HepG2 (cell line): ENCODE results near the gene YLPM1. TPM values are rescaled to one million over a fixed set of nuclear protein-coding genes. Genes with fewer than 3 reads are reported as not detected.

Source experiments
- ATAC-seq: fragments of 200-7000 bp; cut with Tn5 transposase; 3 replicates; pipeline ENCODE4 v1.9.1; 2020; ENCODE audit warnings: mild to moderate bottlenecking, moderate library complexity
- BruUV-seq: library from RNA; stranded (reverse); fragments of 400-500 nt; replicated peaks from 2 replicates; lab custom pipeline; 2021; lab: Mats Ljungman, UMichigan
- CTCF ChIA-PET: fragments of 300-600 bp; formaldehyde crosslinking; extraction: SDS; loops from one replicate; lab custom pipeline; 2021; ENCODE audit warnings: low total read pairs, inconsistent platforms, low intra/inter-chr PET ratio; lab: Yijun Ruan, JAX
- POLR2A ChIA-PET: fragments of 350-600 bp; sonication (Branson Sonifier 250); formaldehyde crosslinking; loops from one replicate; lab custom pipeline; 2020; ENCODE audit warnings: antibody characterized with exemption, inconsistent platforms; lab: Yijun Ruan, JAX
- DNase-seq: peaks from one replicate; pipeline ENCODE4 v3.0.0-alpha.2; 2015; ENCODE audit warnings: low spot score
- FAIRE-seq: peaks from 3 replicates; lab custom pipeline; 2011; peaks lifted over from hg19 to GRCh38; lab: Jason Lieb, UNC
- H2AFZ ChIP-seq: one replicate; pipeline ENCODE4 v1.6.1; 2011; ENCODE audit warnings: low read length, inconsistent platforms
- H3K27ac ChIP-seq: fragments of 300-600 bp; 3 replicates; pipeline ENCODE4 v1.8.0; 2011; ENCODE audit warnings: mixed run types, mild to moderate bottlenecking, mixed read lengths, low read length, inconsistent platforms; ENCODE audit not compliant: insufficient read depth; ENCODE audit errors: extremely low read length
- H3K27me3 ChIP-seq, 2 experiments: fragments of 200-600 bp in 1 of 2; 2 replicates in 1 of 2; 3 replicates in 1 of 2; pipeline versions ENCODE4 v1.6.0 to v1.8.0; 2011; ENCODE audit warnings: low read length in 2 of 2, mild to moderate bottlenecking in 2 of 2, moderate library complexity in 2 of 2, inconsistent platforms in 1 of 2; ENCODE audit not compliant: insufficient read depth in 2 of 2, control insufficient read depth in 1 of 2
- H3K36me3 ChIP-seq, 2 experiments: fragments of 200-600 bp in 1 of 2; replicated peaks in 1 of 2; 2 replicates in 1 of 2; 3 replicates in 1 of 2; pipeline versions ENCODE4 v1.5.1 to v1.8.0; 2011; ENCODE audit warnings: low read length in 2 of 2, inconsistent platforms in 1 of 2; ENCODE audit not compliant: insufficient read depth in 2 of 2, control insufficient read depth in 1 of 2
- H3K4me1 ChIP-seq: 2 replicates; pipeline ENCODE4 v1.5.1; 2012; ENCODE audit warnings: low read length, inconsistent platforms; ENCODE audit not compliant: insufficient read depth
- H3K4me2 ChIP-seq: 2 replicates; pipeline ENCODE4 v1.6.0; 2011; ENCODE audit warnings: low read depth, low read length, inconsistent platforms
- H3K4me3 ChIP-seq, 3 experiments: fragments of 200-600 bp in 1 of 3; sonication (generic), shearing (Covaris generic) in 1 of 3; replicated peaks in 1 of 3; 2 replicates each; pipeline ENCODE4 v1.5.1; 2011 to 2016; ENCODE audit warnings: low read length in 3 of 3, inconsistent platforms in 2 of 3, low read depth in 2 of 3, mild to moderate bottlenecking in 2 of 3, control low read depth in 1 of 3, mixed read lengths in 1 of 3; ENCODE audit not compliant: insufficient read depth in 1 of 3
- H3K79me2 ChIP-seq: one replicate; pipeline ENCODE4 v1.6.1; 2011; ENCODE audit warnings: low read length, inconsistent platforms; ENCODE audit not compliant: insufficient read depth
- H3K9ac ChIP-seq: 2 replicates; pipeline ENCODE4 v1.6.0; 2011; ENCODE audit warnings: mild to moderate bottlenecking, low read depth, low read length, inconsistent platforms; ENCODE audit not compliant: insufficient read depth
- H3K9me3 ChIP-seq: 2 replicates; pipeline ENCODE4 v1.5.1; 2012; ENCODE audit warnings: mild to moderate bottlenecking, low read length
- H4K20me1 ChIP-seq: 2 replicates; pipeline ENCODE4 v1.6.0; 2011; ENCODE audit warnings: inconsistent platforms, mild to moderate bottlenecking, low read length, moderate library complexity; ENCODE audit not compliant: insufficient read depth
- CHD4 ChIP-seq: fragments of 200-600 bp; sonication (generic); IDR thresholded peaks from 2 replicates; pipeline ENCODE4 v1.7.0; 2017; ENCODE audit warnings: mild to moderate bottlenecking, low read length, borderline replicate concordance
- HCFC1 ChIP-seq: fragments of 150-350 bp; IDR thresholded peaks from 2 replicates; pipeline ENCODE4 v1.6.1; 2014; ENCODE audit warnings: low read depth, low read length
- HNRNPK ChIP-seq: fragments of 200-400 bp; formaldehyde crosslinking; IDR thresholded peaks from 2 replicates; pipeline ENCODE4 v1.6.1; 2018; ENCODE audit warnings: low read length, low read depth, moderate library complexity, mild to moderate bottlenecking; ENCODE audit not compliant: poor library complexity, severe bottlenecking
- IRX3 ChIP-seq: sonication (generic); formaldehyde crosslinking; IDR thresholded peaks from 2 replicates; pipeline ENCODE4 v1.8.1; 2023; ENCODE audit warnings: mild to moderate bottlenecking, low read depth, missing genetic modification reagents, borderline replicate concordance
- KLF9 ChIP-seq: IDR thresholded peaks from 2 replicates; pipeline ENCODE4 v1.6.1; 2016; ENCODE audit warnings: low read depth
- MATR3 ChIP-seq: sonication (generic); formaldehyde crosslinking; IDR thresholded peaks from 2 replicates; pipeline ENCODE4 v1.4.0; 2020; ENCODE audit warnings: missing genetic modification reagents
- MZF1 ChIP-seq: sonication (generic); formaldehyde crosslinking; IDR thresholded peaks from 2 replicates; pipeline ENCODE4 v1.8.1; 2023; ENCODE audit warnings: mild to moderate bottlenecking, missing genetic modification reagents, borderline replicate concordance
- NFIC ChIP-seq: IDR thresholded peaks from 2 replicates; pipeline ENCODE4 v1.6.1; 2012; ENCODE audit warnings: mild to moderate bottlenecking, low read length, inconsistent platforms
- SRF ChIP-seq: IDR thresholded peaks from 2 replicates; pipeline ENCODE4 v1.6.1; 2011; ENCODE audit warnings: mild to moderate bottlenecking, low read depth, low read length, moderate library complexity
- TRIM22 ChIP-seq: fragments of 450-650 bp; IDR thresholded peaks from 2 replicates; pipeline ENCODE4 v1.6.1; 2017
- YY1 ChIP-seq: IDR thresholded peaks from 2 replicates; pipeline ENCODE4 v1.6.1; 2011; ENCODE audit warnings: low read length, low read depth, moderate library complexity, mild to moderate bottlenecking; ENCODE audit not compliant: insufficient read depth, insufficient replicate concordance
- ZBTB1 ChIP-seq: sonication (generic); formaldehyde crosslinking; IDR thresholded peaks from 2 replicates; pipeline ENCODE4 v1.4.0; 2020; ENCODE audit warnings: missing genetic modification reagents, borderline replicate concordance
- ZNF567 ChIP-seq: sonication (generic); formaldehyde crosslinking; IDR thresholded peaks from 2 replicates; pipeline ENCODE4 v1.8.1; 2023; ENCODE audit warnings: mild to moderate bottlenecking, missing genetic modification reagents, borderline replicate concordance
- WGBS: methylation state at CpG from one replicate; pipeline ENCODE4 v1.1.6; 2017; ENCODE audit warnings: low lambda C conversion rate; 5-methylcytosine and 5-hydroxymethylcytosine counted together
- in situ Hi-C: cut with HindIII; loops from 2 replicates; pipeline ENCODE4 v1.10.0; 2017; ENCODE audit warnings: low pct_unique_long_range_greater_than_20kb; ENCODE audit not compliant: extremely low pct_ligation_motif_present
- intact Hi-C: fragments of 100-400 bp; cut with micrococcal nuclease; formaldehyde crosslinking; loops from one replicate; pipeline ENCODE4 v1.10.0; 2022; ENCODE audit not compliant: unreplicated experiment
- polyA plus RNA-seq, 8 experiments: library from polyadenylated mRNA; depleted of rRNA in 3 of 8; stranded (reverse) in 7 of 8; unstranded in 1 of 8; fragments of >200 nt; fragmentation: Illumina TruSeq in 4 of 8; extraction: Trizol in 4 of 8; gene quantifications; 2 replicates each; pipeline versions ENCODE4 v1.2.1 to v1.2.3, GENCODE V29; 2011 to 2016; ENCODE audit warnings: low read depth in 4 of 8, missing spikeins in 1 of 8, mixed read lengths in 1 of 8; ENCODE audit not compliant: insufficient read depth in 1 of 8
- total RNA-seq, 5 experiments: library from RNA; depleted of rRNA; stranded (reverse); fragments of >200 nt; fragmentation: Illumina TruSeq; extraction: Trizol; gene quantifications; 2 replicates each; pipeline ENCODE4 v1.2.3, GENCODE V29; 2016; ENCODE audit warnings: low read depth in 1 of 5
- TF ChIP-seq, protein P1 (sequence below), 2 experiments: sonication (generic) in 1 of 2; formaldehyde crosslinking in 1 of 2; IDR thresholded peaks; 2 replicates each; pipeline versions ENCODE4 v1.6.1 to v1.9.0; 2014 to 2022; ENCODE audit warnings: antibody characterized with exemption in 1 of 2, borderline replicate concordance in 1 of 2, inconsistent platforms in 1 of 2, low read depth in 1 of 2, missing genetic modification reagents in 1 of 2

YLPM1 gene
- total and polyA plus RNA-seq, 2 of the 13 experiments (the other 11 are each of a cell fraction or from before 2014, with no cell fraction given) = 6.7 to 21.9 TPM

- no peaks in the 10 kb centered on the region for H3K79me2 ChIP-seq
- peaks cover 7% of the 10 kb centered on the region for H3K4me1 ChIP-seq
- no peak overlapping the region for H3K9ac ChIP-seq
- POLR2A ChIA-PET = no interaction called here
- WGBS = 92% methylated on average over 1 of the region's 1 CpG
- FAIRE-seq (no peak), ATAC-seq (no peak), DNase-seq (no peak)
- in situ Hi-C loops (no loop called here), intact Hi-C loops (no loop called here)
- no peaks in the 10 kb centered on the region for H3K27me3 ChIP-seq
- H3K36me3 ChIP-seq = no peaks in the 10 kb centered on the region
- no peak overlapping the region for H3K4me3 ChIP-seq
- no peak for TF ChIP-seq MATR3 (CRISPR knock-in tag)
- no peak for TF ChIP-seq ZNF567 (CRISPR knock-in tag)
- no peak for TF ChIP-seq ZBTB1 (CRISPR knock-in tag)
- TF ChIP-seq TRIM22 = no peak
- no peak for TF ChIP-seq YY1
- no peak for TF ChIP-seq NFIC
- TF ChIP-seq, protein P1, sequence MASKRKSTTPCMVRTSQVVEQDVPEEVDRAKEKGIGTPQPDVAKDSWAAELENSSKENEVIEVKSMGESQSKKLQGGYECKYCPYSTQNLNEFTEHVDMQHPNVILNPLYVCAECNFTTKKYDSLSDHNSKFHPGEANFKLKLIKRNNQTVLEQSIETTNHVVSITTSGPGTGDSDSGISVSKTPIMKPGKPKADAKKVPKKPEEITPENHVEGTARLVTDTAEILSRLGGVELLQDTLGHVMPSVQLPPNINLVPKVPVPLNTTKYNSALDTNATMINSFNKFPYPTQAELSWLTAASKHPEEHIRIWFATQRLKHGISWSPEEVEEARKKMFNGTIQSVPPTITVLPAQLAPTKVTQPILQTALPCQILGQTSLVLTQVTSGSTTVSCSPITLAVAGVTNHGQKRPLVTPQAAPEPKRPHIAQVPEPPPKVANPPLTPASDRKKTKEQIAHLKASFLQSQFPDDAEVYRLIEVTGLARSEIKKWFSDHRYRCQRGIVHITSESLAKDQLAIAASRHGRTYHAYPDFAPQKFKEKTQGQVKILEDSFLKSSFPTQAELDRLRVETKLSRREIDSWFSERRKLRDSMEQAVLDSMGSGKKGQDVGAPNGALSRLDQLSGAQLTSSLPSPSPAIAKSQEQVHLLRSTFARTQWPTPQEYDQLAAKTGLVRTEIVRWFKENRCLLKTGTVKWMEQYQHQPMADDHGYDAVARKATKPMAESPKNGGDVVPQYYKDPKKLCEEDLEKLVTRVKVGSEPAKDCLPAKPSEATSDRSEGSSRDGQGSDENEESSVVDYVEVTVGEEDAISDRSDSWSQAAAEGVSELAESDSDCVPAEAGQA (IDR thresholded peaks at IDR 0.05; ENCODE audit: low read depth) = no peak
- TF ChIP-seq, protein P1 (CRISPR knock-in tag; IDR thresholded peaks at IDR 0.05; ENCODE audit: borderline replicate concordance) = no peak
- no peak for TF ChIP-seq HNRNPK
- TF ChIP-seq KLF9 = no peak
- no peak for TF ChIP-seq IRX3 (CRISPR knock-in tag)
- no peak for TF ChIP-seq MZF1 (CRISPR knock-in tag)
- TF ChIP-seq SRF = no peak
- no peak for TF ChIP-seq HCFC1
- no peak for TF ChIP-seq CHD4
- CTCF ChIA-PET = no interaction called here
- no peak overlapping the region for H3K4me2 ChIP-seq
- no peak overlapping the region for H3K27ac ChIP-seq
- H2AFZ ChIP-seq = no peak overlapping the region
- H3K9me3 ChIP-seq = no peaks in the 10 kb centered on the region
- BruUV-seq = no TSS peak
- H4K20me1 ChIP-seq = no peaks in the 10 kb centered on the region
These were observed 84.0 kb downstream of the YLPM1 start for GRCh38 chr14:74846968-74847665.
